Spleen (tissue), 11 donors: ENCODE measurements around the gene REC8. TPM values are rescaled to one million over a fixed set of nuclear protein-coding genes. Genes with fewer than 3 reads are reported as not detected.

ENCODE experiments used
- DNase-seq: peaks from one replicate; pipeline ENCODE4 v3.0.0-alpha.2; 2020
- H3K27ac ChIP-seq, 8 donors: fragments of 200-600 bp; sonication (generic) in 7 of 8; 1 replicate in 4 of 8; 2 replicates in 4 of 8; pipeline versions ENCODE4 v1.5.0 to v1.8.0; 2016 to 2021; ENCODE audit warnings: inconsistent platforms in 4 of 8, mild to moderate bottlenecking in 4 of 8, moderate library complexity in 1 of 8
- H3K27me3 ChIP-seq, 7 donors: fragments of 200-600 bp; sonication (generic) in 6 of 7; replicated peaks in 1 of 7; 1 replicate in 4 of 7; 2 replicates in 3 of 7; pipeline versions ENCODE4 v1.5.0 to v1.8.0; 2016 to 2021; ENCODE audit warnings: inconsistent platforms in 3 of 7, mild to moderate bottlenecking in 1 of 7
- H3K36me3 ChIP-seq, 6 donors: fragments of 200-600 bp; sonication (generic) in 5 of 6; 1 replicate in 4 of 6; 2 replicates in 2 of 6; pipeline versions ENCODE4 v1.5.0 to v1.8.0; 2016 to 2021; ENCODE audit warnings: inconsistent platforms in 2 of 6
- H3K4me1 ChIP-seq, 6 donors: fragments of 200-600 bp; sonication (generic) in 5 of 6; 1 replicate in 3 of 6; 2 replicates in 3 of 6; pipeline versions ENCODE4 v1.5.0 to v1.8.0; 2016 to 2021; ENCODE audit warnings: inconsistent platforms in 3 of 6
- H3K4me3 ChIP-seq, 8 donors: fragments of 200-600 bp; sonication (generic) in 7 of 8; 1 replicate in 4 of 8; 2 replicates in 4 of 8; pipeline versions ENCODE4 v1.5.0 to v1.8.0; 2016 to 2021; ENCODE audit warnings: inconsistent platforms in 4 of 8, mild to moderate bottlenecking in 4 of 8, moderate library complexity in 2 of 8
- H3K9me3 ChIP-seq, 8 donors: fragments of 200-600 bp; sonication (generic) in 7 of 8; 1 replicate in 4 of 8; 2 replicates in 4 of 8; pipeline versions ENCODE4 v1.5.0 to v1.8.0; 2016 to 2021; ENCODE audit warnings: inconsistent platforms in 4 of 8
- POLR2A ChIP-seq, 3 donors: fragments of 450-650 bp; IDR thresholded peaks; one replicate each; pipeline ENCODE4 v1.5.1; 2017; ENCODE audit warnings: antibody characterized with exemption in 3 of 3, mild to moderate bottlenecking in 1 of 3
- POLR2AphosphoS5 ChIP-seq, 3 donors: sonication (generic); formaldehyde crosslinking; IDR thresholded peaks; one replicate each; pipeline ENCODE4 v1.5.1; 2017; ENCODE audit warnings: antibody characterized with exemption in 3 of 3
- WGBS, 5 donors: extraction: QIAGEN DNeasy Blood & Tissue Kit in 3 of 5; methylation state at CpG; one replicate each; pipeline versions ENCODE4 v1.1.5 to v1.1.7; 2013 to 2018; 5-methylcytosine and 5-hydroxymethylcytosine counted together
- intact Hi-C: fragments of 100-400 bp; cut with DNase I; formaldehyde crosslinking; loops from one replicate; pipeline ENCODE4 v1.15.0; 2023; ENCODE audit warnings: low total_unique reads
- polyA plus RNA-seq, 3 donors: library from polyadenylated mRNA; stranded (reverse); fragments of 200-250 nt; gene quantifications; one replicate each; pipeline ENCODE4 v1.2.1, GENCODE V29; 2013
- total RNA-seq, 7 donors: library from RNA; depleted of rRNA in 3 of 7; stranded (reverse); fragments of >200 nt in 3 of 7; fragmentation: NEBNext Ultra II Directional in 4 of 7; extraction: Animal tissue kit (Norgen Biotek cat#: 25700) in 4 of 7; gene quantifications; one replicate each; pipeline versions ENCODE4 v1.1.0 to v1.2.1, GENCODE V29; 2016 to 2021
- TF ChIP-seq, protein P1 (sequence below), 11 experiments: fragments of 200-600 bp in 7 of 11; fragments of 450-650 bp in 4 of 11; sonication (generic) in 4 of 11; IDR thresholded peaks in 8 of 11; conservative IDR thresholded peaks in 3 of 11; 1 replicate in 7 of 11; 2 replicates in 4 of 11; pipeline versions ENCODE4 v1.4.0 to v1.8.0; 2016 to 2021; ENCODE audit warnings: antibody characterized with exemption in 11 of 11, inconsistent platforms in 4 of 11, mild to moderate bottlenecking in 1 of 11
- donor health status: healthy with polysubstance abuse.
- donor health status: DM: no; HTN: no; CAD: no; lungs with moderate emphysema.
- donor health status: DM: no; HTN: no; CAD: no.
- donor health status: Bipolar disorder and iron deficiency.
- donor health status: healthy.
- donor health status: DM: no; HTN: no; CAD: no.
- donor health status: DM: yes; HTN: yes; CAD: no.

The REC8 gene
- total and polyA plus RNA-seq, 10 donors: 23.5 to 51.6 (median 40.2) TPM

DNA sequence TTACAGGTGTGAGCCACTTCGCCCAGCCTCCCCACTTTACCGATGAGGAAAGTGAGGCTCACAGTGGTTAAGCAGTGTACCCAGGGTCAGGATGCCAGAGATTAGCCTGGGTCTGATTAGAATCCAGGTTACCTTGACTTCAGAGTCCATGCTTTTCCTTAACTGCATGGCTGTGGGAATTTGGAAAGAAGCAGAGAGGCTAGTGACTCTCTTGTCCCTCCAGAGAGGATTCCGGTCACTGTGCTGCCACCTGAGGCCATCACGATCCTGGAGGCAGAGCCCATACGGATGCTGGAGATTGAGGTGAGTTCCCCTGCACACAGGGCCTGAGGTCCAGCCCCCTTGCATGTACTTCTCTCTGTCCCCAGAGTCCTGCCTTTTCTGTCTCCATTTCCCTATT lies 4.7 kb downstream of the REC8 start:
- Histone ChIP-seq H3K9me3 (no peaks in the 10 kb centered on the region), H3K36me3 (peaks cover 2 to 95% (median 67%) of the 10 kb centered on the region in 6 donors), H3K4me3 (no peak overlapping the region), H3K27me3 (no peaks in the 10 kb centered on the region), H3K4me1 (peaks cover 6 to 17% (median 12%) of the 10 kb centered on the region in 6 donors), H3K27ac (no peak overlapping the region)
- WGBS, 5 donors: 89 to 97% (median 94%) methylated on average over 5 of the region's 5 CpGs
- DNase-seq: no peak
- TF ChIP-seq POLR2AphosphoS5 (IDR thresholded peaks at IDR 0.05) (peak in 1 of 3 donors; percentile 18), POLR2A (IDR thresholded peaks at IDR 0.05) (no peak)
- intact Hi-C loops: no loop called here

DNA sequence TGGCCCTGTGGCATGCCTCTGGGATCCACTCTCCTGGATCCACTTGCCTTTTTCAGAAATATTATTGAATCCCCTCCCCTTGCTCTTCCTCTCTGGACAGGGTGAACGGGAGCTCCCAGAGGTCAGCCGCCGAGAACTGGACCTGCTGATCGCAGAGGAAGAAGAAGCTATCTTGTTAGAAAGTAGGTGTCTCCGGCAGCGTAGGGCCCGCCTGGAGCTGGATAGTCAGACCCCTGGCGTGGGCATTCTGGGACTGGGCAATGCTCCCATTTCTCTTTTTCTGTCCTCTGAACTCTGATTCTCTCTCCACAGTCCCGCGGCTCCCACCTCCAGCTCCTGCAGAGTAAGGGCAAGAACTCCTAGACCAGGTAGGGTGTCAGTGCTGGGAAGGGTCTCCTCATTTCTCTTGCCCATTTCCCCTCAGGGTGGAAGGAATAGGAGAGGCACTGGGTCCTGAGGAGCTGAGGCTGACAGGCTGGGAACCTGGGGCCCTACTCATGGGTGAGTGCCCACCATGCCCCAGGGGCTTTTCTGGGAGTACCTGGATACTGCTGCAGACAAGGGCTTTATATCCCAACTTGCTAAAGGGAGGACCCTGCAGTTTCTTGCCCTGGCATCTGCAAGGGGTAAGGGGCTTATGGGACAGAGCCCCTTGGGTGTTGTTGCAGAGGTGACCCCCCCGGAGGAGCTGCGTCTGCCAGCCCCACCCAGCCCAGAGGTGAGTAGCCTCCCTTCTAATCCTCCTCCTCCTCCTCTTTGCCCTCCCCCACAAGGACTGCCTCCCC lies 5.4 kb downstream of the REC8 start:
- Histone ChIP-seq H3K4me1 (peaks cover 2 to 11% (median 6%) of the 10 kb centered on the region in 6 donors), H3K27me3 (no peaks in the 10 kb centered on the region), H3K9me3 (no peaks in the 10 kb centered on the region), H3K27ac (no peak overlapping the region), H3K4me3 (no peak overlapping the region), H3K36me3 (peaks cover 2 to 100% (median 74%) of the 10 kb centered on the region in 6 donors)
- no peak for DNase-seq
- TF ChIP-seq POLR2AphosphoS5 (IDR thresholded peaks at IDR 0.05): no peak
- TF ChIP-seq, protein P1, sequence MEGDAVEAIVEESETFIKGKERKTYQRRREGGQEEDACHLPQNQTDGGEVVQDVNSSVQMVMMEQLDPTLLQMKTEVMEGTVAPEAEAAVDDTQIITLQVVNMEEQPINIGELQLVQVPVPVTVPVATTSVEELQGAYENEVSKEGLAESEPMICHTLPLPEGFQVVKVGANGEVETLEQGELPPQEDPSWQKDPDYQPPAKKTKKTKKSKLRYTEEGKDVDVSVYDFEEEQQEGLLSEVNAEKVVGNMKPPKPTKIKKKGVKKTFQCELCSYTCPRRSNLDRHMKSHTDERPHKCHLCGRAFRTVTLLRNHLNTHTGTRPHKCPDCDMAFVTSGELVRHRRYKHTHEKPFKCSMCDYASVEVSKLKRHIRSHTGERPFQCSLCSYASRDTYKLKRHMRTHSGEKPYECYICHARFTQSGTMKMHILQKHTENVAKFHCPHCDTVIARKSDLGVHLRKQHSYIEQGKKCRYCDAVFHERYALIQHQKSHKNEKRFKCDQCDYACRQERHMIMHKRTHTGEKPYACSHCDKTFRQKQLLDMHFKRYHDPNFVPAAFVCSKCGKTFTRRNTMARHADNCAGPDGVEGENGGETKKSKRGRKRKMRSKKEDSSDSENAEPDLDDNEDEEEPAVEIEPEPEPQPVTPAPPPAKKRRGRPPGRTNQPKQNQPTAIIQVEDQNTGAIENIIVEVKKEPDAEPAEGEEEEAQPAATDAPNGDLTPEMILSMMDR (IDR thresholded peaks at IDR 0.05 in 8 of 11, conservative IDR thresholded peaks at IDR 0.05 in 3 of 11): no peak
- no peak for TF ChIP-seq POLR2A (IDR thresholded peaks at IDR 0.05)
- intact Hi-C loops: no loop called here
- 93 to 96% (median 93%) methylated on average over 10 to 12 of the region's 12 CpGs for WGBS, 5 donors

DNA sequence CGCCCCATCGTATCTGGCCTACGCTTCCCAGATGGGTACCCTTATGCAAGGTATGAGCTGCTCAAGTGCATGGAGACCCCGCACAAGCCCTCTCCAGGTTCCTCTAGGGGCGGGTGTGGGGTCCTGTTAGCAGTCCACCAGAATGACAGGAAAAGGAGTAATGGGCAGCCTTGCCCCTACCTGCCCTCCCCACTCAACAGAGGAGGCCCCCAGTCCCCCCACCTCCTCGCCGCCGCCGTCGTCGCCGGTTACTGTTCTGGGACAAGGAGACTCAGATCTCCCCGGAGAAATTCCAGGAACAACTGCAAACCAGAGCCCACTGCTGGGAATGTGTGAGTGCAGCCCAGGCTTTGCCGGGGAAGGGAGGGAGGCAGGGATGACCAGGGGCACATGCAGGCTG lies 6.0 kb downstream of the REC8 start:
- 86 to 96% (median 93%) methylated on average over 7 to 14 of the region's 14 CpGs for WGBS, 5 donors
- no peak overlapping the region for H3K4me3 ChIP-seq
- peaks cover 2 to 100% (median 78%) of the 10 kb centered on the region in 6 donors for H3K36me3 ChIP-seq
- no peaks in the 10 kb centered on the region for H3K27me3 ChIP-seq
- no peak for TF ChIP-seq POLR2AphosphoS5 (IDR thresholded peaks at IDR 0.05)
- TF ChIP-seq POLR2A (IDR thresholded peaks at IDR 0.05): no peak
- TF ChIP-seq, protein P1 (IDR thresholded peaks at IDR 0.05 in 8 of 11, conservative IDR thresholded peaks at IDR 0.05 in 3 of 11): no peak
- DNase-seq: no peak
- H3K27ac ChIP-seq: no peak overlapping the region
- intact Hi-C loops: no loop called here
- peaks cover 0 to 4% (median under 1%) of the 10 kb centered on the region in 6 donors for H3K4me1 ChIP-seq
- H3K9me3 ChIP-seq: no peaks in the 10 kb centered on the region

DNA sequence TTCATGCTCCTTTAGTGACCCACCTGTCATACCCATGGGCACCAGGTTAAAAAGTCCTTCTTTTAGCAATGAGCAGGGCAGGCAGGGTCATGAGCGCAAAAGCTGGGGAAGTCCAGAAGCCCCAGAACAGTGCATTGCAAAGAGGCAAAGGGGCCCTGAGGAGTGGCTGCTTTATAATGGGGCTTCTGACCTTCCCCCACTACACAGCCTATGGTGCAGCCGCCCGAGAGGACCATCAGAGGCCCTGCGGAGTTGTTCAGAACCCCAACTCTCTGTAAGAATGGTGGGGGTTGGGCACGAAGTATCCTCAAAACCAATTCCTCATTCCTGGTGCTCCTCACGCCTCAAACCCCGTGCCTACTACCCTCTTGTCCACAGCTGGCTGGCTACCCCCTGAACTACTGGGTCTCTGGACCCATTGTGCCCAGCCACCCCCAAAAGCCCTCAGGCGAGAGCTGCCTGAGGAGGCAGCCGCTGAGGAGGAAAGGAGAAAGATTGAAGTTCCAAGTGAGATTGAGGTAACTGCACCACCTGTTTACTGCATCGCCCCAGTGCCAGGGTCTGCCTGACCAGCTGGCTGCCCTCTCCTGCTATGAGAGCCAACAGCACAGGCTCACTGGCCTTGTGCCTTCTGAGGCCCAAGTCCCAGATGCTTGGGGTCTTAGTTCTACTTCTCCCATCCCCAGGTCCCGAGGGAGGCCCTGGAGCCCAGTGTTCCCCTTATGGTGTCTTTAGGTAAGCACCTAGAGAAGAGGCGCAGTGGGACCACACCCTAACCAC lies 6.7 kb downstream of the REC8 start:
- DNase-seq: peak; percentile 29

More for the DNA sequence above, 6.7 kb downstream of the REC8 start:
- Histone ChIP-seq H3K27ac (no peak overlapping the region), H3K27me3 (no peaks in the 10 kb centered on the region), H3K36me3 (peaks cover 2 to 100% (median 80%) of the 10 kb centered on the region in 6 donors), H3K4me3 (no peak overlapping the region), H3K4me1 (no peaks in the 10 kb centered on the region), H3K9me3 (no peaks in the 10 kb centered on the region)
- intact Hi-C loops: no loop called here
- WGBS, 5 donors: 90 to 94% (median 93%) methylated on average over 5 to 12 of the region's 12 CpGs
- TF ChIP-seq POLR2AphosphoS5 (IDR thresholded peaks at IDR 0.05) (no peak), POLR2A (IDR thresholded peaks at IDR 0.05) (no peak)
- TF ChIP-seq, protein P1 (IDR thresholded peaks at IDR 0.05 in 8 of 11, conservative IDR thresholded peaks at IDR 0.05 in 3 of 11): no peak
